ENCODE data around the gene CD36. TPM values are rescaled to one million over a fixed set of nuclear protein-coding genes. Genes with fewer than 3 reads are reported as not detected.

CD36 gene
- 0.28 TPM in 1 of 2 replicates, not detected in the other for total RNA-seq (2021)
- long read RNA-seq: 0 reads

GRCh38 chr7:80637911-80638765 is at the start of gene CD36:
Gene CD36 (plus strand): TSS chr7:80638642. CDS start chr7:80646741, 8,099 bp downstream.
- Histone ChIP-seq H3K79me2 (ENCODE audit: insufficient read depth, low read length) (no peaks in the 10 kb centered on the region), H4K20me1 (ENCODE audit: control insufficient read depth, insufficient read depth, insufficient read length) (no peaks in the 10 kb centered on the region), H3K79me1 (ENCODE audit: insufficient read depth, low read depth, low read length, poor library complexity, severe bottlenecking) (no peaks in the 10 kb centered on the region), H3K4ac (ENCODE audit: low read depth, low read length) (no peak within 1 kb of the TSS), H3K9me3 (ENCODE audit: control insufficient read depth, low read depth, low read length) (no peaks in the 10 kb centered on the region), H2BK15ac (ENCODE audit: low read depth, low read length) (no peak within 1 kb of the TSS), H3K23me2 (ENCODE audit: insufficient read length, low read depth, low read length, poor library complexity, severe bottlenecking) (no peaks in the 10 kb centered on the region), H2BK5ac (ENCODE audit: insufficient read length, low read length) (no peak within 1 kb of the TSS), H4K91ac (ENCODE audit: insufficient read length, low read depth, low read length) (no peak within 1 kb of the TSS), H2AFZ (ENCODE audit: low read length) (no peak within 1 kb of the TSS), H3K27ac (ENCODE audit: insufficient read length, low read depth, low read length) (no peak within 1 kb of the TSS), H3K18ac (ENCODE audit: insufficient read length, low read depth, low read length) (no peak within 1 kb of the TSS), H2BK20ac (ENCODE audit: low read depth, low read length, poor library complexity, severe bottlenecking) (no peak within 1 kb of the TSS), H3K14ac (ENCODE audit: insufficient read depth, low read length) (no peak within 1 kb of the TSS), H3K4me2 (ENCODE audit: insufficient read depth, insufficient read length, low read length) (no peak within 1 kb of the TSS), H3K23ac (ENCODE audit: insufficient read length, low read depth, low read length) (no peak within 1 kb of the TSS), H3K9ac (ENCODE audit: extremely low read depth, insufficient read length, low read length) (no peak within 1 kb of the TSS), H3T11ph (ENCODE audit: low read length) (no peak within 1 kb of the TSS), H3K27me3 (ENCODE audit: insufficient read depth, low read length) (no peaks in the 10 kb centered on the region), H2AK5ac (ENCODE audit: insufficient read length, low read length) (no peak within 1 kb of the TSS), H4K5ac (ENCODE audit: insufficient read length, low read depth, low read length) (no peak within 1 kb of the TSS), H2BK12ac (ENCODE audit: insufficient read length, low read depth, low read length) (no peak within 1 kb of the TSS), H4K8ac (replicated peaks; ENCODE audit: insufficient read length, low read depth, low read length) (no peak within 1 kb of the TSS), H3K4me1 (ENCODE audit: insufficient read depth, low read length) (no peaks in the 10 kb centered on the region), H3K56ac (ENCODE audit: insufficient read length, low read depth, low read length) (no peak within 1 kb of the TSS), H2BK120ac (ENCODE audit: low read depth, low read length, poor library complexity, severe bottlenecking) (no peak within 1 kb of the TSS)
- DNase-seq: no peak
- no peak within 1 kb of the TSS for H3K4me3 Mint-ChIP-seq
- no peaks in the 10 kb centered on the region for H3K36me3 Mint-ChIP-seq (ENCODE audit: insufficient read depth in 1 of 3, low read depth in 3 of 3)
- H3K27ac Mint-ChIP-seq: no peak within 1 kb of the TSS
- H3K9me3 Mint-ChIP-seq: no peaks in the 10 kb centered on the region
- WGBS (ENCODE audit: extremely low coverage, insufficient read length, low lambda C conversion rate): no CpG with 5 or more reads among the region's 4 CpGs
- TF ChIP-seq CTCF (conservative IDR thresholded peaks at IDR 0.05): no peak
- 0 out of 4 replicates have a peak, but pooled peaks cover 0 to 4% of the 10 kb centered on the region in 2 experiments for H3K4me1 Mint-ChIP-seq
- H3K27me3 Mint-ChIP-seq (ENCODE audit: low read depth): no peaks in the 10 kb centered on the region

Measured in H9 (cell line).